Psoas muscle (tissue), 8 donors: Measurements from ENCODE around the gene SDHA. TPM values are rescaled to one million over a fixed set of nuclear protein-coding genes. Genes with fewer than 3 reads are reported as not detected.

Source experiments
- ATAC-seq, 4 donors: fragments of 200-7000 bp; cut with Tn5 transposase; one replicate each; pipeline ENCODE4 v1.9.1; 2020; ENCODE audit warnings: moderate library complexity in 3 of 4, mild to moderate bottlenecking in 2 of 4
- DNase-seq, 2 donors: peaks; one replicate each; pipeline ENCODE4 v3.0.0-alpha.2; 2020
- H3K27ac ChIP-seq: fragments of 200-600 bp; one replicate; pipeline ENCODE4 v1.8.0; 2022
- H3K27me3 ChIP-seq, 3 donors: fragments of 200-600 bp in 1 of 3; one replicate each; pipeline versions ENCODE4 v1.6.1 to v1.8.0; 2013 to 2022; ENCODE audit warnings: low read length in 2 of 3, mild to moderate bottlenecking in 2 of 3, moderate library complexity in 1 of 3; ENCODE audit not compliant: insufficient read depth in 3 of 3
- H3K36me3 ChIP-seq, 2 donors: fragments of 200-600 bp in 1 of 2; one replicate each; pipeline versions ENCODE4 v1.6.1 to v1.8.0; 2013 to 2022; ENCODE audit warnings: low read depth in 1 of 2, mild to moderate bottlenecking in 1 of 2, moderate library complexity in 1 of 2; ENCODE audit not compliant: insufficient read depth in 1 of 2
- H3K4me1 ChIP-seq: fragments of 200-600 bp; one replicate; pipeline ENCODE4 v1.8.0; 2022
- H3K4me3 ChIP-seq: fragments of 200-600 bp; one replicate; pipeline ENCODE4 v1.8.0; 2022; ENCODE audit warnings: mild to moderate bottlenecking
- H3K9me3 ChIP-seq: fragments of 200-600 bp; one replicate; pipeline ENCODE4 v1.8.0; 2022
- WGBS, 3 donors: extraction: QIAGEN DNeasy Blood & Tissue Kit; methylation state at CpG; one replicate each; pipeline versions ENCODE4 v1.1.6 to v1.1.7; 2013; 5-methylcytosine and 5-hydroxymethylcytosine counted together
- intact Hi-C, 2 donors: fragments of 100-400 bp; cut with DNase I; formaldehyde crosslinking; loops; one replicate each; pipeline versions ENCODE4 v1.11.0 to v1.14.2; 2022
- polyA plus RNA-seq, 3 donors: library from polyadenylated mRNA; stranded (reverse); fragments of 200-250 nt; gene quantifications; one replicate each; pipeline ENCODE4 v1.2.3, GENCODE V29; 2013
- total RNA-seq, 4 donors: library from RNA; stranded (reverse); fragmentation: NEBNext Ultra II Directional in 2 of 4; extraction: Animal tissue kit (Norgen Biotek cat#: 25700) in 2 of 4; gene quantifications; one replicate each; pipeline versions ENCODE4 v1.2.1 to v1.2.4, GENCODE V29; 2021 to 2023
- TF ChIP-seq, protein P1 (sequence below): fragments of 200-600 bp; IDR thresholded peaks from one replicate; pipeline ENCODE4 v1.8.0; 2022; ENCODE audit warnings: antibody characterized with exemption
- donor health status: healthy with polysubstance abuse.
- donor health status: DM: no; HTN: no; CAD: no; lungs with moderate emphysema.
- donor health status: Bipolar disorder and iron deficiency.
- donor health status: healthy.
- donor health status: DM: yes; HTN: yes; CAD: no.
- donor health status: DM: no; HTN: no; CAD: no.
- donor health status: DM: no; HTN: no; CAD: no.
- donor health status: DM: yes; HTN: yes; CAD: no.

SDHA gene
- total and polyA plus RNA-seq, 7 donors: 160 to 363 (median 269) TPM

DNA sequence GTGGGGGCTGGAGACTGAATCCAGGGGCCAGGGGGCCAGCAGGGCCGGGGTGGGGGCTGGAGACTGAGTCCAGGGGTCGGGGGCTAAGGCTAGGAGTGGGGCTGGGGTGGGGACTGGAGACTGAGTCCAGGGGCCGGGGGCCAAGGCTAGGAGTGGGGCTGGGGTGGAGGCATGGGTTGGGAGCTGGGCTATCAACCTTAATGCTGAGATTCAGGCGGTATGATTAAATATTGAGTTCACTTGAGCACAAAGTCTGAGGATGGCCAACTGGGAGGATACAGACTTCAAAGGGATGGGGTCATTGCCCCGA lies 43.9 kb upstream of the SDHA start:
- Histone ChIP-seq H3K4me1 (no peaks in the 10 kb centered on the region), H3K4me3 (no peak overlapping the region), H3K9me3 (no peaks in the 10 kb centered on the region), H3K27ac (no peak overlapping the region), H3K27me3 (peaks cover 0 to 12% (median 0%) of the 10 kb centered on the region in 3 donors), H3K36me3 (no peaks in the 10 kb centered on the region)
- DNase-seq (peak; percentile 9 to 33), ATAC-seq (no peak)
- intact Hi-C loops: no loop called here
- TF ChIP-seq, protein P1, sequence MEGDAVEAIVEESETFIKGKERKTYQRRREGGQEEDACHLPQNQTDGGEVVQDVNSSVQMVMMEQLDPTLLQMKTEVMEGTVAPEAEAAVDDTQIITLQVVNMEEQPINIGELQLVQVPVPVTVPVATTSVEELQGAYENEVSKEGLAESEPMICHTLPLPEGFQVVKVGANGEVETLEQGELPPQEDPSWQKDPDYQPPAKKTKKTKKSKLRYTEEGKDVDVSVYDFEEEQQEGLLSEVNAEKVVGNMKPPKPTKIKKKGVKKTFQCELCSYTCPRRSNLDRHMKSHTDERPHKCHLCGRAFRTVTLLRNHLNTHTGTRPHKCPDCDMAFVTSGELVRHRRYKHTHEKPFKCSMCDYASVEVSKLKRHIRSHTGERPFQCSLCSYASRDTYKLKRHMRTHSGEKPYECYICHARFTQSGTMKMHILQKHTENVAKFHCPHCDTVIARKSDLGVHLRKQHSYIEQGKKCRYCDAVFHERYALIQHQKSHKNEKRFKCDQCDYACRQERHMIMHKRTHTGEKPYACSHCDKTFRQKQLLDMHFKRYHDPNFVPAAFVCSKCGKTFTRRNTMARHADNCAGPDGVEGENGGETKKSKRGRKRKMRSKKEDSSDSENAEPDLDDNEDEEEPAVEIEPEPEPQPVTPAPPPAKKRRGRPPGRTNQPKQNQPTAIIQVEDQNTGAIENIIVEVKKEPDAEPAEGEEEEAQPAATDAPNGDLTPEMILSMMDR: no peak
- WGBS, 3 donors: 83 to 91% (median 85%) methylated on average over 5 of the region's 5 CpGs

DNA sequence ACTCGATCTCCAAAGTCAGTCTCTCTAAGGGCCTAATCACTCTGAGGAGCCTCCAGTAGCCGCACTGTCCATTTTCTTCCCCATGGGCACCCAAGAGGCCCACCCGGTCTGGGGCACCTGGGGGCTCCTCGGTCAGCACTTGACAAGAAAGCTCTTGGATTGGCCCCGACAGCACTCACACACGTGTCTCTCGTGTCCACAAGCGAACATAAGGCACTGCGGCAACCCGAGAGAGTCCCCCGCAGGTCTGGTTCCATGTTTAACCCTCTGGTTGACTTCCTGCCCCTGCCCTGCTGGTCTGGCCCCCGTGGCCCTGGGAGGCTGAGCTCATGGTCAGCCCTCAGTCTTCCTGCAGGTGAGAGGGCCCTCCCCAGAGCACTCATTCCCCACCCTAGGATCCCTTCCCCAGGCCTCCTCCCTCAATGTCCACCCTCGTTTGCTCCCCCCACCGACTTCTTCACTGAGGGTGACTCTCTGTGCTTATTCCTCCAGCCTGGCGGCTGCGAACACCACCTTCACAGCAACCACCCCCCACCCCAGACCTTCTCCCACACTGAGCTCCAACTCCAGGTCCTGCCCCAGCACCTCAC lies 43.1 kb upstream of the SDHA start:
- 87 to 89% (median 89%) methylated on average over 16 of the region's 16 CpGs for WGBS, 3 donors

DNA sequence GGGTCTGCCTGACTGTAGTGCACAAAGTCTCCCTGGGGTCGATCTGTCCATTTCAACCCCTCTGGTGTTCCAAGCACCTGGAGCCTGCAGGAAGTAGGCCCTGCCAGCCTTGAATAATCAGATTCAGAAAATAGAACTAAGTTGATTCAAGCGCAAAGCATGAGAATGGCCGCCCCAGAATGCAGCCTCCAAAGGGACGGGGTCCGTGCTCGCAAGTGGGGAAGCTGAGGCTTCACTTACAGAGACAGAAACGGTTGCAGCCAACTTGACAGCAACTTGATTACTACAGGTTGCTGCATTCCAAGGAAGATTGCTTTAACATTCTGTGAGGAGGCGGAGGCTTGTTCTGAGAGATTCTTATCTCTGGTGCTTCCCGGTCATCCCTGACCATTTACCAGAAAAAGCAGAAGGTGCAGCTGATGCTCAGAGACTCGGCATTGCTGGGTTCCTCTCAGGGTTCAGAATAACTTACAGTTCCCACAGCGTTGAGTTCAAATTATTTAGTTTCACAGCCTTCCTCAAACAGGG lies 41.8 kb upstream of the SDHA start:
- no peaks in the 10 kb centered on the region for H3K36me3 ChIP-seq
- DNase-seq (peak in 1 of 2 donors; percentile 28), ATAC-seq (no peak)
- H3K4me3 ChIP-seq: no peak overlapping the region
- H3K9me3 ChIP-seq: no peaks in the 10 kb centered on the region
- TF ChIP-seq, protein P1: no peak
- WGBS, 3 donors: 75 to 80% (median 75%) methylated on average over 11 of the region's 11 CpGs
- no peak overlapping the region for H3K27ac ChIP-seq
- H3K27me3 ChIP-seq: peaks cover 0 to 12% (median 0%) of the 10 kb centered on the region in 3 donors
- intact Hi-C loops: no loop called here
- no peaks in the 10 kb centered on the region for H3K4me1 ChIP-seq

More for the DNA sequence above, 43.1 kb upstream of the SDHA start:
- intact Hi-C loops: no loop called here
- DNase-seq: peak; percentile 7 to 24
- TF ChIP-seq, protein P1: no peak
- Histone ChIP-seq H3K36me3 (no peaks in the 10 kb centered on the region), H3K27ac (no peak overlapping the region), H3K9me3 (no peaks in the 10 kb centered on the region), H3K27me3 (peaks cover 0 to 12% (median 0%) of the 10 kb centered on the region in 3 donors), H3K4me3 (no peak overlapping the region), H3K4me1 (no peaks in the 10 kb centered on the region)
- ATAC-seq: no peak

DNA sequence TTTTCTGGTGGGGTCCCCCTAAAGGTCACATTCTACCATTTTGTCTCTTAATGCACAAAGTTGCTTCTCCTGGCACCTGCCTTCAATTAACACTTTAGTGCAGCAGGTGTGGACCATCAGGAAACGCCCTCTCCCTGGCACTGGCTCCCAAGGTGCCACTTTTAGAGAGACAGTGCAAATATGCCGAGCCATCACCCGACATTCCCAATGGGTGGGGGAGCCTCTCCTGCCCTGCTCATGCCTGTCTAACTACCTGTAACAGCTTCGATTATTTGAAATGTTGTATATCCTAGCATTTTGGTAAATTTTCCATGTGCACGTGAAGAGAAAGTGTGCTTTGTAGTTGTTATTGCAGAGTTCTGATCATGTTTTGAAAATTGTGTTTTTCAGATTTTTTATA lies 40.0 kb upstream of the SDHA start:
- no peak for DNase-seq
- no peaks in the 10 kb centered on the region for H3K9me3 ChIP-seq
- H3K36me3 ChIP-seq: no peaks in the 10 kb centered on the region
- ATAC-seq: no peak
- no peaks in the 10 kb centered on the region for H3K4me1 ChIP-seq
- no peak overlapping the region for H3K27ac ChIP-seq
- intact Hi-C loops: no loop called here
- WGBS, 3 donors: 58 to 70% (median 70%) methylated on average over 5 of the region's 5 CpGs
- H3K27me3 ChIP-seq: peaks cover 0 to under 1% (median 0%) of the 10 kb centered on the region in 3 donors
- TF ChIP-seq, protein P1: no peak
- H3K4me3 ChIP-seq: no peak overlapping the region

DNA sequence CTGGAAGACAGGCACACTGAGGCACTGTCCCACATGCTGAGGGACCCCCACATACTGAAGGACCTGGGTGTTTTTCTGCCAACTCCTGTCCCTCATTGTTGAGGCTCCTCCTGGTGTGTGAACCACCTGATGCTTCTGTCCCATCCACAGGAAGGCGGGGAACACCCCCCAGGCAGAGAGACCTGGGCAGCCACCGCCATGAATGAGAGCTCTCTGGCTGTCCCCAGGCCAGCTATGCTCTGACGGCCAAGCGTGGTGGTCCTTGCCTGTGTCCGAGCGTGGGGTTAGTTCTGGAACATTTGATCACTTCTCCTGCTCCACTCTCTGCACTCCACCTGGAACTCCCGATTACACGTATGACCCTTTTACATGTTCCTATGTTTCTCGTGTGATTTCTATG lies 38.7 kb upstream of the SDHA start:
- WGBS, 3 donors: 85 to 95% (median 89%) methylated on average over 9 of the region's 9 CpGs
- Histone ChIP-seq H3K4me3 (no peak overlapping the region), H3K36me3 (no peaks in the 10 kb centered on the region), H3K27ac (no peak overlapping the region), H3K4me1 (no peaks in the 10 kb centered on the region), H3K9me3 (no peaks in the 10 kb centered on the region), H3K27me3 (no peaks in the 10 kb centered on the region)
- DNase-seq (no peak), ATAC-seq (no peak)
- intact Hi-C loops: no loop called here
- TF ChIP-seq, protein P1: no peak
